Liver (tissue), 9 donors: ENCODE data around the gene FES. TPM values are rescaled to one million over a fixed set of nuclear protein-coding genes. Genes with fewer than 3 reads are reported as not detected.
A peak's percentile ranks its signal among the peaks of the same experiment; 100 is the strongest.

ENCODE experiments used
- DNase-seq: peaks from one replicate; pipeline ENCODE4 v3.0.0-alpha.2; 2017; ENCODE audit warnings: low spot score
- H3K27ac ChIP-seq, 2 donors: one replicate each; pipeline ENCODE4 v1.7.0; 2013; ENCODE audit warnings: inconsistent platforms in 2 of 2, low read length in 2 of 2, control low read depth in 1 of 2, low read depth in 1 of 2, mild to moderate bottlenecking in 1 of 2
- H3K27me3 ChIP-seq, 4 donors: one replicate each; pipeline versions ENCODE4 v1.6.1 to v1.7.0; 2013; ENCODE audit warnings: low read length in 3 of 4, inconsistent platforms in 1 of 4, mild to moderate bottlenecking in 1 of 4, moderate library complexity in 1 of 4; ENCODE audit not compliant: control insufficient read depth in 4 of 4, insufficient read depth in 4 of 4
- H3K36me3 ChIP-seq, 4 donors: one replicate each; pipeline versions ENCODE4 v1.6.1 to v1.7.0; 2013; ENCODE audit warnings: low read length in 3 of 4, mild to moderate bottlenecking in 3 of 4, low read depth in 1 of 4, moderate library complexity in 1 of 4; ENCODE audit not compliant: control insufficient read depth in 4 of 4, insufficient read depth in 3 of 4
- H3K4me1 ChIP-seq, 4 donors: one replicate each; pipeline versions ENCODE4 v1.6.1 to v1.7.0; 2013; ENCODE audit warnings: low read length in 3 of 4, mild to moderate bottlenecking in 3 of 4, moderate library complexity in 1 of 4; ENCODE audit not compliant: control insufficient read depth in 4 of 4, insufficient read depth in 4 of 4
- H3K4me3 ChIP-seq, 3 donors: one replicate each; pipeline versions ENCODE4 v1.6.1 to v1.7.0; 2013; ENCODE audit warnings: low read length in 3 of 3, control low read depth in 1 of 3, low read depth in 1 of 3, mild to moderate bottlenecking in 1 of 3
- H3K9ac ChIP-seq, 2 donors: one replicate each; pipeline ENCODE4 v1.7.0; 2013; ENCODE audit warnings: low read length in 2 of 2, mild to moderate bottlenecking in 2 of 2, moderate library complexity in 2 of 2, control low read depth in 1 of 2, low read depth in 1 of 2
- H3K9me3 ChIP-seq, 4 donors: one replicate each; pipeline versions ENCODE4 v1.6.1 to v1.7.0; 2013; ENCODE audit warnings: low read length in 3 of 4; ENCODE audit not compliant: control insufficient read depth in 4 of 4
- ATF3 ChIP-seq: IDR thresholded peaks from 2 replicates; pipeline ENCODE4 v1.6.1; 2016; ENCODE audit warnings: antibody characterized with exemption
- CTCF ChIP-seq: fragments of 150-350 bp; IDR thresholded peaks from 2 replicates; pipeline ENCODE4 v1.5.1; 2017; ENCODE audit warnings: improper control_type of control experiment, low read depth, low read length; ENCODE audit not compliant: missing input control
- EGR1 ChIP-seq, 2 donors: IDR thresholded peaks; 2 replicates each; pipeline ENCODE4 v1.6.1; 2016 to 2018; ENCODE audit warnings: antibody characterized with exemption in 2 of 2, low read depth in 2 of 2
- FOXA1 ChIP-seq: IDR thresholded peaks from 2 replicates; pipeline ENCODE4 v1.6.1; 2016; ENCODE audit warnings: antibody characterized with exemption
- FOXA2 ChIP-seq: IDR thresholded peaks from 2 replicates; pipeline ENCODE4 v1.6.1; 2016; ENCODE audit warnings: antibody characterized with exemption
- GABPA ChIP-seq, 2 donors: IDR thresholded peaks in 1 of 2; conservative IDR thresholded peaks in 1 of 2; 2 replicates each; pipeline ENCODE4 v1.6.1; 2016; ENCODE audit warnings: antibody characterized with exemption in 2 of 2, mild to moderate bottlenecking in 1 of 2, moderate library complexity in 1 of 2
- HNF4A ChIP-seq, 2 donors: conservative IDR thresholded peaks; 2 replicates each; pipeline ENCODE4 v1.6.1; 2016; ENCODE audit warnings: antibody characterized with exemption in 2 of 2, mild to moderate bottlenecking in 2 of 2
- HNF4G ChIP-seq: IDR thresholded peaks from 2 replicates; pipeline ENCODE4 v1.6.1; 2016; ENCODE audit warnings: antibody characterized with exemption
- JUND ChIP-seq, 2 donors: IDR thresholded peaks; 2 replicates each; pipeline ENCODE4 v1.6.1; 2016; ENCODE audit warnings: antibody characterized with exemption in 2 of 2
- NR2F2 ChIP-seq: IDR thresholded peaks from 2 replicates; pipeline ENCODE4 v1.6.1; 2016; ENCODE audit warnings: antibody characterized with exemption
- RAD21 ChIP-seq, 2 donors: IDR thresholded peaks; 2 replicates each; pipeline ENCODE4 v1.6.1; 2016; ENCODE audit warnings: antibody characterized with exemption in 2 of 2, mild to moderate bottlenecking in 2 of 2
- REST ChIP-seq: IDR thresholded peaks from 2 replicates; pipeline ENCODE4 v1.6.1; 2016; ENCODE audit warnings: antibody characterized with exemption, mild to moderate bottlenecking
- RXRA ChIP-seq, 2 donors: IDR thresholded peaks; 2 replicates each; pipeline ENCODE4 v1.6.1; 2017 to 2018; ENCODE audit warnings: antibody characterized with exemption in 2 of 2, mild to moderate bottlenecking in 1 of 2
- SP1 ChIP-seq: IDR thresholded peaks from 2 replicates; pipeline ENCODE4 v1.6.1; 2018; ENCODE audit warnings: antibody characterized with exemption, mild to moderate bottlenecking
- TAF1 ChIP-seq: conservative IDR thresholded peaks from 2 replicates; pipeline ENCODE4 v1.6.1; 2016; ENCODE audit warnings: antibody characterized with exemption, mild to moderate bottlenecking
- YY1 ChIP-seq: IDR thresholded peaks from 2 replicates; pipeline ENCODE4 v1.6.1; 2016; ENCODE audit warnings: antibody characterized with exemption, mild to moderate bottlenecking
- ZBTB33 ChIP-seq: IDR thresholded peaks from 2 replicates; pipeline ENCODE4 v1.6.1; 2016; ENCODE audit warnings: antibody characterized with exemption
- WGBS: extraction: QIAGEN DNeasy Blood & Tissue Kit; methylation state at CpG from one replicate; pipeline ENCODE4 v1.1.7; 2013; 5-methylcytosine and 5-hydroxymethylcytosine counted together
- polyA plus RNA-seq, 2 donors: library from polyadenylated mRNA; stranded (reverse) in 1 of 2; unstranded in 1 of 2; fragments of 200-250 nt in 1 of 2; fragments of >200 nt in 1 of 2; fragmentation: Nextera tagmentation in 1 of 2; extraction: Ambion mirVana in 1 of 2; gene quantifications; one replicate each; pipeline versions ENCODE4 v1.2.1 to v1.2.3, GENCODE V29; 2013 to 2015
- total RNA-seq, 2 donors: library from RNA; depleted of rRNA; stranded (reverse); fragments of >200 nt; gene quantifications; one replicate each; pipeline ENCODE4 v1.2.3, GENCODE V29; 2014
- TF ChIP-seq, protein P1 (sequence below): IDR thresholded peaks from 2 replicates; pipeline ENCODE4 v1.6.1; 2016; ENCODE audit warnings: antibody characterized with exemption
- donor health status: healthy.
- donor health status: healthy.
- donor health status: healthy.
- donor health status: healthy.
- donor health status: healthy.

Gene FES
- total and polyA plus RNA-seq, 4 donors: 12.1 to 43.1 (median 28.8) TPM

DNA sequence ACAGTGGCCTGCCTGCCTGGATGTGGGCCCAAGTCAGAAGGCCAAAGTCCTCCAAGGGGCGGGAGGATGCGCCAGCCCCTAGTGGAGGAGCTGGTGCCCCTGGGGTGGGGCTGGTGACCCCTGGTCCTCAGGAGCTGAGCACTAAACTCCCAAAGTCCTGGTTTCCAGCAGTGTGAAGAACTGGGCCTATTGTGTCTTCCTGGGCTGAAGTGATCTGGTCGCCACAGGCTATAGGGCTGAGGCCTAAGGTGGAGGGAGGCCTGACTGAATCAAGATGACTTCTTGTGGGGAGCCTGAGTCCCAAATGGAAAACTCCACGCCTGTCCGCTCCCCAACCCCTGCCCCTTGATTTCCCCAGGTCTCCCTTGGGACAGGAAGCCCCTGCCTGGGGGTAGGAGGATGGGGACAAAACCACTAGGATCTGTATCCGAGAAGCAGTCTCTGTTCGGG lies 753 bp upstream of the FES start:
- peak; percentile 56 for DNase-seq
- TF ChIP-seq RAD21 (IDR thresholded peaks at IDR 0.05): peak in 1 of 2 donors; percentile 13
- peak in 1 of 2 donors; percentile 20 for TF ChIP-seq RXRA (IDR thresholded peaks at IDR 0.05)
- peak in 1 of 2 donors; percentile 22 for TF ChIP-seq JUND (IDR thresholded peaks at IDR 0.05)
- peak; percentile 37 for TF ChIP-seq HNF4G
- TF ChIP-seq REST: no peak
- no peak for TF ChIP-seq ATF3
- peak; percentile 6 for TF ChIP-seq SP1
- no peak for TF ChIP-seq TAF1
- TF ChIP-seq HNF4A (conservative IDR thresholded peaks at IDR 0.05): peak; percentile 39 to 57
- TF ChIP-seq GABPA (IDR thresholded peaks at IDR 0.05 in 1 of 2, conservative IDR thresholded peaks at IDR 0.05 in 1 of 2): no peak
- TF ChIP-seq NR2F2: peak; percentile 8
- WGBS: 45% methylated on average over 7 of the region's 7 CpGs
- H3K9me3 ChIP-seq: no peaks in the 10 kb centered on the region
- H3K27me3 ChIP-seq: no peaks in the 10 kb centered on the region
- H3K36me3 ChIP-seq: peaks cover 11 to 39% (median 19%) of the 10 kb centered on the region in 4 donors
- H3K27ac ChIP-seq: peak overlapping the region; percentile 90
- peaks cover 14 to 77% (median 64%) of the 10 kb centered on the region in 4 donors for H3K4me1 ChIP-seq
- H3K9ac ChIP-seq: peak overlapping the region; percentile 32 to 76
- H3K4me3 ChIP-seq: peak overlapping the region in 2 of 3 donors; percentile 4 to 54

- DNase-seq: no peak
- peak overlapping the region; percentile 16 to 72 for H3K9ac ChIP-seq
- no peaks in the 10 kb centered on the region for H3K9me3 ChIP-seq
- H3K4me1 ChIP-seq: peaks cover 14 to 72% (median 60%) of the 10 kb centered on the region in 4 donors
- H3K27ac ChIP-seq: peak overlapping the region; percentile 90
- H3K4me3 ChIP-seq: peak overlapping the region; percentile 54 to 67 (median 64)
- WGBS: 49% methylated on average over 16 of the region's 16 CpGs
- no peaks in the 10 kb centered on the region for H3K27me3 ChIP-seq
- peaks cover 0 to 36% (median 11%) of the 10 kb centered on the region in 4 donors for H3K36me3 ChIP-seq
- TF ChIP-seq HNF4G (no peak), CTCF (no peak), HNF4A (conservative IDR thresholded peaks at IDR 0.05) (no peak), ATF3 (no peak), NR2F2 (no peak), RAD21 (IDR thresholded peaks at IDR 0.05) (no peak), GABPA (IDR thresholded peaks at IDR 0.05 in 1 of 2, conservative IDR thresholded peaks at IDR 0.05 in 1 of 2) (no peak), FOXA1 (no peak), REST (no peak), SP1 (no peak), JUND (IDR thresholded peaks at IDR 0.05) (no peak), EGR1 (IDR thresholded peaks at IDR 0.05; ENCODE audit: low read depth in 2 of 2) (no peak), YY1 (no peak), ZBTB33 (no peak), FOXA2 (no peak), TAF1 (no peak)
- TF ChIP-seq, protein P1, sequence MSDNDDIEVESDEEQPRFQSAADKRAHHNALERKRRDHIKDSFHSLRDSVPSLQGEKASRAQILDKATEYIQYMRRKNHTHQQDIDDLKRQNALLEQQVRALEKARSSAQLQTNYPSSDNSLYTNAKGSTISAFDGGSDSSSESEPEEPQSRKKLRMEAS: no peak
Observed at GRCh38 chr15:90884719-90885431, 571 bp downstream of the FES start.
